H9 (cell line): ENCODE data around the gene NGFR. TPM values are rescaled to one million over a fixed set of nuclear protein-coding genes. Genes with fewer than 3 reads are reported as not detected.

Experiments
- DNase-seq: peaks from one replicate; pipeline ENCODE4 v3.0.0-alpha.2; 2017
- H2AFZ ChIP-seq: one replicate; pipeline ENCODE4 v1.6.1; 2013; ENCODE audit warnings: mild to moderate bottlenecking, low read length, control low read depth, moderate library complexity
- H2AK5ac ChIP-seq: 2 replicates; pipeline ENCODE4 v1.6.1; 2013; ENCODE audit warnings: low read length, control low read depth, mixed read lengths; ENCODE audit not compliant: insufficient read length
- H2BK120ac ChIP-seq: one replicate; pipeline ENCODE4 v1.6.1; 2013; ENCODE audit warnings: low read depth, mild to moderate bottlenecking, low read length, control low read depth, inconsistent platforms; ENCODE audit not compliant: poor library complexity, severe bottlenecking
- H2BK12ac ChIP-seq: 2 replicates; pipeline ENCODE4 v1.6.1; 2013; ENCODE audit warnings: low read length, control low read depth, mixed read lengths, low read depth; ENCODE audit not compliant: insufficient read length
- H2BK15ac ChIP-seq: 2 replicates; pipeline ENCODE4 v1.6.1; 2013; ENCODE audit warnings: low read depth, low read length, control low read depth
- H2BK20ac ChIP-seq: one replicate; pipeline ENCODE4 v1.6.1; 2013; ENCODE audit warnings: low read depth, mild to moderate bottlenecking, low read length, control low read depth, inconsistent platforms; ENCODE audit not compliant: poor library complexity, severe bottlenecking
- H2BK5ac ChIP-seq: 2 replicates; pipeline ENCODE4 v1.6.1; 2013; ENCODE audit warnings: low read length, control low read depth, mixed read lengths; ENCODE audit not compliant: insufficient read length
- H3K14ac ChIP-seq: 2 replicates; pipeline ENCODE4 v1.6.1; 2013; ENCODE audit warnings: low read length, control low read depth; ENCODE audit not compliant: insufficient read depth
- H3K18ac ChIP-seq: 2 replicates; pipeline ENCODE4 v1.6.1; 2013; ENCODE audit warnings: low read depth, mild to moderate bottlenecking, mixed read lengths, low read length, control low read depth; ENCODE audit not compliant: insufficient read length
- H3K23ac ChIP-seq: 2 replicates; pipeline ENCODE4 v1.6.1; 2013; ENCODE audit warnings: low read length, control low read depth, mixed read lengths, low read depth; ENCODE audit not compliant: insufficient read length
- H3K23me2 ChIP-seq: 2 replicates; pipeline ENCODE4 v1.6.1; 2013; ENCODE audit warnings: low read depth, mild to moderate bottlenecking, mixed read lengths, low read length, control low read depth; ENCODE audit not compliant: insufficient read length, poor library complexity, severe bottlenecking
- H3K27ac ChIP-seq: 2 replicates; pipeline ENCODE4 v1.5.1; 2013; ENCODE audit warnings: low read length, control low read depth, mixed read lengths, low read depth; ENCODE audit not compliant: insufficient read length
- H3K27me3 ChIP-seq: 2 replicates; pipeline ENCODE4 v1.6.1; 2013; ENCODE audit warnings: low read length, control low read depth, inconsistent platforms; ENCODE audit not compliant: insufficient read depth
- H3K4ac ChIP-seq: 2 replicates; pipeline ENCODE4 v1.6.1; 2013; ENCODE audit warnings: low read depth, mild to moderate bottlenecking, control low read depth, inconsistent platforms, low read length, moderate library complexity
- H3K4me1 ChIP-seq: 2 replicates; pipeline ENCODE4 v1.6.1; 2013; ENCODE audit warnings: low read length, control low read depth, inconsistent platforms; ENCODE audit not compliant: insufficient read depth
- H3K4me2 ChIP-seq: 2 replicates; pipeline ENCODE4 v1.6.1; 2013; ENCODE audit warnings: low read length, control low read depth, mixed read lengths; ENCODE audit not compliant: insufficient read length, insufficient read depth
- H3K56ac ChIP-seq: 2 replicates; pipeline ENCODE4 v1.6.1; 2013; ENCODE audit warnings: low read depth, mild to moderate bottlenecking, mixed read lengths, low read length, control low read depth; ENCODE audit not compliant: insufficient read length
- H3K79me1 ChIP-seq: 2 replicates; pipeline ENCODE4 v1.6.1; 2013; ENCODE audit warnings: low read depth, mild to moderate bottlenecking, moderate library complexity, low read length, control low read depth, inconsistent platforms; ENCODE audit not compliant: insufficient read depth, poor library complexity, severe bottlenecking
- H3K79me2 ChIP-seq: 2 replicates; pipeline ENCODE4 v1.6.1; 2013; ENCODE audit warnings: low read length, control low read depth, inconsistent platforms; ENCODE audit not compliant: insufficient read depth
- H3K9ac ChIP-seq: 2 replicates; pipeline ENCODE4 v1.6.1; 2013; ENCODE audit warnings: low read length, control low read depth, mixed read lengths; ENCODE audit not compliant: insufficient read length; ENCODE audit errors: extremely low read depth
- H3K9me3 ChIP-seq: one replicate; pipeline ENCODE4 v1.6.1; 2013; ENCODE audit warnings: low read depth, low read length, inconsistent platforms; ENCODE audit not compliant: control insufficient read depth
- H3T11ph ChIP-seq: one replicate; pipeline ENCODE4 v1.6.1; 2013; ENCODE audit warnings: mild to moderate bottlenecking, low read length, control low read depth, inconsistent platforms
- H4K20me1 ChIP-seq: one replicate; pipeline ENCODE4 v1.6.1; 2013; ENCODE audit not compliant: control insufficient read depth, insufficient read length, insufficient read depth
- H4K5ac ChIP-seq: 2 replicates; pipeline ENCODE4 v1.6.1; 2013; ENCODE audit warnings: low read depth, mild to moderate bottlenecking, mixed read lengths, low read length, control low read depth; ENCODE audit not compliant: insufficient read length
- H4K8ac ChIP-seq: replicated peaks from 2 replicates; pipeline ENCODE4 v1.6.1; 2013; ENCODE audit warnings: low read length, control low read depth, mixed read lengths, low read depth; ENCODE audit not compliant: insufficient read length
- H4K91ac ChIP-seq: 2 replicates; pipeline ENCODE4 v1.6.1; 2013; ENCODE audit warnings: low read depth, mild to moderate bottlenecking, moderate library complexity, mixed read lengths, low read length, control low read depth; ENCODE audit not compliant: insufficient read length
- H3K27ac Mint-ChIP-seq, 3 experiments: 2 replicates in 2 of 3; 3 replicates in 1 of 3; pipeline ENCODE4 v1.8.0; 2020 to 2021; ENCODE audit warnings: mixed read lengths in 3 of 3, mild to moderate bottlenecking in 1 of 3, moderate library complexity in 1 of 3
- H3K27me3 Mint-ChIP-seq: 2 replicates; pipeline ENCODE4 v1.8.0; 2021; ENCODE audit warnings: low read depth, mild to moderate bottlenecking, moderate library complexity, mixed read lengths
- H3K36me3 Mint-ChIP-seq, 3 experiments: 2 replicates in 2 of 3; 3 replicates in 1 of 3; pipeline ENCODE4 v1.8.0; 2020 to 2021; ENCODE audit warnings: low read depth in 3 of 3, mixed read lengths in 3 of 3; ENCODE audit not compliant: insufficient read depth in 1 of 3
- H3K4me1 Mint-ChIP-seq, 2 experiments: 2 replicates each; pipeline ENCODE4 v1.8.0; 2020; ENCODE audit warnings: mixed read lengths in 2 of 2
- H3K4me3 Mint-ChIP-seq, 2 experiments: 2 replicates in 1 of 2; 3 replicates in 1 of 2; pipeline ENCODE4 v1.8.0; 2020 to 2021; ENCODE audit warnings: mild to moderate bottlenecking in 2 of 2, mixed read lengths in 2 of 2, moderate library complexity in 1 of 2
- H3K9me3 Mint-ChIP-seq, 2 experiments: 2 replicates in 1 of 2; 3 replicates in 1 of 2; pipeline ENCODE4 v1.8.0; 2020; ENCODE audit warnings: mild to moderate bottlenecking in 2 of 2, mixed read lengths in 2 of 2, moderate library complexity in 1 of 2
- WGBS: extraction: QIAGEN DNeasy Blood & Tissue Kit; methylation state at CpG from one replicate; pipeline ENCODE4 v1.1.7; 2013; ENCODE audit warnings: missing lambda C conversion rate, low lambda C conversion rate, mixed read lengths; ENCODE audit not compliant: insufficient read length; ENCODE audit errors: extremely low coverage; 5-methylcytosine and 5-hydroxymethylcytosine counted together
- total RNA-seq: library from RNA; stranded (reverse); gene quantifications from 2 replicates; pipeline ENCODE4 v1.2.1, GENCODE V29; 2021
- TF ChIP-seq, protein P1 (sequence below): fragments of 200-600 bp; sonication (generic); conservative IDR thresholded peaks from 3 replicates; pipeline ENCODE4 v1.8.0; 2021; ENCODE audit warnings: antibody characterized with exemption, mild to moderate bottlenecking

The NGFR gene
- total RNA-seq, 1 experiment from 2014 or later, result 9.6 TPM

DNA sequence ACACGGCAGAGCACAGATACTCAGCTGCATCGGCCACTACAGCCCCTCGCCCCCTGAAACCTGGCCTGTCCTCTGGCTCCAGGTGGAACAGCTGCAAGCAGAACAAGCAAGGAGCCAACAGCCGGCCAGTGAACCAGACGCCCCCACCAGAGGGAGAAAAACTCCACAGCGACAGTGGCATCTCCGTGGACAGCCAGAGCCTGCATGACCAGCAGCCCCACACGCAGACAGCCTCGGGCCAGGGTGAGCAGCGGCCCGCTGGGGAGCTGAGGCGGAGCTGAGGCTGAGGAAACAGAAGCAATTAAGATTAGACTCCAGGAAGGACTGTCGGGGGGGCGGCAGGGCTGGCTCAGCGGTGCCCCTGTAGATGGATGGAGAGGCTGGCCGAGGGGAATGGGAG, 16.7 kb downstream of the NGFR start:
- no peak overlapping the region for H3K4me2 ChIP-seq
- H2BK20ac ChIP-seq, result no peak overlapping the region
- no peak overlapping the region for H2BK120ac ChIP-seq
- H4K91ac ChIP-seq, result no peak overlapping the region
- no peak overlapping the region for H3K18ac ChIP-seq
- no peak overlapping the region for H3T11ph ChIP-seq
- H2BK15ac ChIP-seq, result no peak overlapping the region
- no peak overlapping the region for H3K27ac ChIP-seq
- H4K5ac ChIP-seq, result no peak overlapping the region
- Mint-ChIP-seq H3K4me3 (no peak overlapping the region; a peak in 1 of 5 replicates), H3K4me1 (peaks cover 50 to 64% of the 10 kb centered on the region in 2 experiments), H3K9me3 (no peaks in the 10 kb centered on the region), H3K36me3 (peaks cover 0 to 2% (median 0%) of the 10 kb centered on the region in 3 experiments; a peak in 1 of 7 replicates), H3K27me3 (peaks cover 10% of the 10 kb centered on the region), H3K27ac (peak overlapping the region in 1 of 3 experiments; percentile 48; a peak in 1 of 7 replicates)
- no peak overlapping the region for H3K56ac ChIP-seq
- no peak for DNase-seq
- WGBS, result no CpG with 5 or more reads among the region's 16 CpGs
- H2AK5ac ChIP-seq, result no peak overlapping the region
- H2BK12ac ChIP-seq, result no peak overlapping the region
- H3K23ac ChIP-seq, result no peak overlapping the region
- no peak overlapping the region for H3K4ac ChIP-seq
- H2BK5ac ChIP-seq, result no peak overlapping the region
- TF ChIP-seq, protein P1, sequence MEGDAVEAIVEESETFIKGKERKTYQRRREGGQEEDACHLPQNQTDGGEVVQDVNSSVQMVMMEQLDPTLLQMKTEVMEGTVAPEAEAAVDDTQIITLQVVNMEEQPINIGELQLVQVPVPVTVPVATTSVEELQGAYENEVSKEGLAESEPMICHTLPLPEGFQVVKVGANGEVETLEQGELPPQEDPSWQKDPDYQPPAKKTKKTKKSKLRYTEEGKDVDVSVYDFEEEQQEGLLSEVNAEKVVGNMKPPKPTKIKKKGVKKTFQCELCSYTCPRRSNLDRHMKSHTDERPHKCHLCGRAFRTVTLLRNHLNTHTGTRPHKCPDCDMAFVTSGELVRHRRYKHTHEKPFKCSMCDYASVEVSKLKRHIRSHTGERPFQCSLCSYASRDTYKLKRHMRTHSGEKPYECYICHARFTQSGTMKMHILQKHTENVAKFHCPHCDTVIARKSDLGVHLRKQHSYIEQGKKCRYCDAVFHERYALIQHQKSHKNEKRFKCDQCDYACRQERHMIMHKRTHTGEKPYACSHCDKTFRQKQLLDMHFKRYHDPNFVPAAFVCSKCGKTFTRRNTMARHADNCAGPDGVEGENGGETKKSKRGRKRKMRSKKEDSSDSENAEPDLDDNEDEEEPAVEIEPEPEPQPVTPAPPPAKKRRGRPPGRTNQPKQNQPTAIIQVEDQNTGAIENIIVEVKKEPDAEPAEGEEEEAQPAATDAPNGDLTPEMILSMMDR, result no peak
- no peaks in the 10 kb centered on the region for H3K79me1 ChIP-seq
- H2AFZ ChIP-seq, result no peak overlapping the region
- H3K23me2 ChIP-seq, result no peaks in the 10 kb centered on the region
- no peaks in the 10 kb centered on the region for H4K20me1 ChIP-seq
- no peak overlapping the region for H4K8ac ChIP-seq
- no peak overlapping the region for H3K14ac ChIP-seq
- no peaks in the 10 kb centered on the region for H3K79me2 ChIP-seq
- no peak overlapping the region for H3K9ac ChIP-seq
- H3K9me3 ChIP-seq, result no peaks in the 10 kb centered on the region
- no peaks in the 10 kb centered on the region for H3K27me3 ChIP-seq
- peaks cover 6% of the 10 kb centered on the region; the same call in 1 of the 2 replicates for H3K4me1 ChIP-seq
